SJSA1 (cell line): Measurements from ENCODE around the gene IRGM. TPM values are rescaled to one million over a fixed set of nuclear protein-coding genes. Genes with fewer than 3 reads are reported as not detected.
"Not testable (repeated sequence)": the region's sequence is repeated elsewhere in the genome, so short reads cannot be mapped to it uniquely, and the experiment has no call there.

Experiments
- DNase-seq, 2 experiments: peaks; one replicate each; pipeline ENCODE4 v3.0.0-alpha.2; 2015 to 2020; ENCODE audit warnings: low spot score in 2 of 2, low read depth in 1 of 2
- H3K27ac ChIP-seq: fragments of 250-450 bp; sonication (Bioruptor Pico); 2 replicates; pipeline ENCODE4 v1.5.1; 2020; ENCODE audit warnings: mild to moderate bottlenecking, moderate library complexity
- H3K27me3 ChIP-seq: fragments of 250-450 bp; sonication (Bioruptor Pico); replicated peaks from 2 replicates; pipeline ENCODE4 v1.5.1; 2020; ENCODE audit warnings: mild to moderate bottlenecking, moderate library complexity
- H3K36me3 ChIP-seq: fragments of 250-450 bp; sonication (Bioruptor Pico); 2 replicates; pipeline ENCODE4 v1.5.1; 2020; ENCODE audit warnings: mild to moderate bottlenecking
- H3K4me1 ChIP-seq: fragments of 250-450 bp; sonication (Bioruptor Pico); replicated peaks from 2 replicates; pipeline ENCODE4 v1.6.1; 2021; ENCODE audit warnings: mild to moderate bottlenecking
- H3K4me3 ChIP-seq: fragments of 250-450 bp; sonication (Bioruptor Pico); 2 replicates; pipeline ENCODE4 v1.5.1; 2020; ENCODE audit warnings: mild to moderate bottlenecking
- H3K9me3 ChIP-seq: fragments of 250-450 bp; sonication (Bioruptor Pico); replicated peaks from 2 replicates; pipeline ENCODE4 v1.5.1; 2020; ENCODE audit warnings: mild to moderate bottlenecking
- total RNA-seq: library from RNA; depleted of rRNA; stranded (reverse); fragments of >200 nt; shearing (Covaris generic); gene quantifications from 2 replicates; pipeline ENCODE4 v1.2.3, GENCODE V29; 2014; rRNA removed

The IRGM gene
- total RNA-seq, 1 experiment from 2014 or later = not detected

GRCh38 chr5:150848271-150848670 is 1.9 kb downstream of the IRGM start:
- no peaks in the 10 kb centered on the region; the same call in 1 of the 2 replicates for H3K4me1 ChIP-seq
- no peak overlapping the region for H3K4me3 ChIP-seq
- DNase-seq = no peak
- H3K36me3 ChIP-seq = no peaks in the 10 kb centered on the region
- H3K27ac ChIP-seq = no peak overlapping the region
- no peaks in the 10 kb centered on the region for H3K9me3 ChIP-seq
- H3K27me3 ChIP-seq = peaks cover 8% of the 10 kb centered on the region; the same call in 1 of the 2 replicates

GRCh38 chr5:150851039-150851438 is 4.7 kb downstream of the IRGM start:
- Histone ChIP-seq H3K36me3 (no peaks in the 10 kb centered on the region), H3K9me3 (no peaks in the 10 kb centered on the region), H3K27me3 (peaks cover 8% of the 10 kb centered on the region; the same call in 1 of the 2 replicates), H3K4me3 (no peak overlapping the region), H3K27ac (no peak overlapping the region), H3K4me1 (no peaks in the 10 kb centered on the region; the same call in 1 of the 2 replicates)
- DNase-seq = no peak

GRCh38 chr5:150853561-150853960 is 7.2 kb downstream of the IRGM start:
- no peaks in the 10 kb centered on the region for H3K36me3 ChIP-seq
- no peaks in the 10 kb centered on the region for H3K9me3 ChIP-seq
- H3K27ac ChIP-seq = no peak overlapping the region
- H3K27me3 ChIP-seq = peaks cover 7% of the 10 kb centered on the region; the same call in 1 of the 2 replicates
- no peak for DNase-seq
- H3K4me3 ChIP-seq = no peak overlapping the region
- no peaks in the 10 kb centered on the region for H3K4me1 ChIP-seq

GRCh38 chr5:150856700-150857099 is 10.4 kb downstream of the IRGM start:
- H3K27ac ChIP-seq, H3K4me3 ChIP-seq, DNase-seq, H3K4me1 ChIP-seq, H3K27me3 ChIP-seq, H3K36me3 ChIP-seq, H3K9me3 ChIP-seq: not testable (repeated sequence)

GRCh38 chr5:150860246-150860821 is 14.0 kb downstream of the IRGM start:
- Histone ChIP-seq H3K4me1 (no peaks in the 10 kb centered on the region), H3K36me3 (no peaks in the 10 kb centered on the region), H3K27me3 (no peaks in the 10 kb centered on the region), H3K4me3 (no peak overlapping the region), H3K9me3 (no peaks in the 10 kb centered on the region; the same call in 1 of the 2 replicates), H3K27ac (no peak overlapping the region)
- no peak for DNase-seq

- H3K27me3 ChIP-seq = no peaks in the 10 kb centered on the region
- no peak for DNase-seq
- no peaks in the 10 kb centered on the region for H3K4me1 ChIP-seq
- H3K4me3 ChIP-seq = no peak overlapping the region
- no peaks in the 10 kb centered on the region; the same call in 1 of the 2 replicates for H3K9me3 ChIP-seq
- no peaks in the 10 kb centered on the region for H3K36me3 ChIP-seq
- H3K27ac ChIP-seq = no peak overlapping the region
Measured at GRCh38 chr5:150862070-150862469, 15.7 kb downstream of the IRGM start.

- Histone ChIP-seq H3K4me1 (no peaks in the 10 kb centered on the region), H3K4me3 (no peak overlapping the region), H3K27ac (no peak overlapping the region), H3K9me3 (no peaks in the 10 kb centered on the region; the same call in 1 of the 2 replicates), H3K36me3 (no peaks in the 10 kb centered on the region), H3K27me3 (no peaks in the 10 kb centered on the region)
- no peak for DNase-seq
Measured at GRCh38 chr5:150879358-150879757, 33.0 kb downstream of the IRGM start.

GRCh38 chr5:150895431-150896428 is 49.4 kb downstream of the IRGM start:
- Histone ChIP-seq H3K36me3 (peaks cover 31% of the 10 kb centered on the region), H3K27ac (no peak overlapping the region), H3K9me3 (peaks cover 40% of the 10 kb centered on the region), H3K4me1 (no peaks in the 10 kb centered on the region), H3K4me3 (no peak overlapping the region), H3K27me3 (no peaks in the 10 kb centered on the region)
- no peak for DNase-seq

Other genes starting within 250 kb of the IRGM start
- gene SYNPO, start 205.9 kb upstream of the IRGM start, total RNA-seq = 3.7 and 6.5 TPM in 2 replicates
- gene MYOZ3, start 185.3 kb upstream of the IRGM start, total RNA-seq = 0.82 TPM in 1 of 2 replicates, not detected in the other
- 47.0 and 74.8 TPM in 2 replicates for gene RBM22, start 145.5 kb upstream of the IRGM start, total RNA-seq
- 38.7 and 63.4 TPM in 2 replicates for gene DCTN4, start 87.5 kb upstream of the IRGM start, total RNA-seq
- gene SMIM3, start 67.8 kb upstream of the IRGM start, total RNA-seq = 9.7 and 14.3 TPM in 2 replicates
- gene ZNF300, start 58.5 kb downstream of the IRGM start, total RNA-seq = 3.0 and 7.2 TPM in 2 replicates
- gene GPX3, start 174.1 kb downstream of the IRGM start, total RNA-seq = 10.5 and 12.2 TPM in 2 replicates
- gene TNIP1, start 234.5 kb downstream of the IRGM start, total RNA-seq = 263 and 296 TPM in 2 replicates